ENCODE measurements around the gene UBE2G2.

UBE2G2 gene

GRCh38 chr21:44778094-44778493 is 23.5 kb downstream of the UBE2G2 start:
- TF ChIP-seq CSDC2 (CRISPR knock-in tag; IDR thresholded peaks at IDR 0.05) (no peak), GLIS3 (CRISPR knock-in tag; IDR thresholded peaks at IDR 0.05) (no peak)
- ATAC-seq, result no peak

- ATAC-seq, result no peak
- no peak for TF ChIP-seq ZNF70 (CRISPR knock-in tag; IDR thresholded peaks at IDR 0.05)
- no peak for TF ChIP-seq TOX (CRISPR knock-in tag; IDR thresholded peaks at IDR 0.05; ENCODE audit: borderline replicate concordance)
- TF ChIP-seq, protein P1, sequence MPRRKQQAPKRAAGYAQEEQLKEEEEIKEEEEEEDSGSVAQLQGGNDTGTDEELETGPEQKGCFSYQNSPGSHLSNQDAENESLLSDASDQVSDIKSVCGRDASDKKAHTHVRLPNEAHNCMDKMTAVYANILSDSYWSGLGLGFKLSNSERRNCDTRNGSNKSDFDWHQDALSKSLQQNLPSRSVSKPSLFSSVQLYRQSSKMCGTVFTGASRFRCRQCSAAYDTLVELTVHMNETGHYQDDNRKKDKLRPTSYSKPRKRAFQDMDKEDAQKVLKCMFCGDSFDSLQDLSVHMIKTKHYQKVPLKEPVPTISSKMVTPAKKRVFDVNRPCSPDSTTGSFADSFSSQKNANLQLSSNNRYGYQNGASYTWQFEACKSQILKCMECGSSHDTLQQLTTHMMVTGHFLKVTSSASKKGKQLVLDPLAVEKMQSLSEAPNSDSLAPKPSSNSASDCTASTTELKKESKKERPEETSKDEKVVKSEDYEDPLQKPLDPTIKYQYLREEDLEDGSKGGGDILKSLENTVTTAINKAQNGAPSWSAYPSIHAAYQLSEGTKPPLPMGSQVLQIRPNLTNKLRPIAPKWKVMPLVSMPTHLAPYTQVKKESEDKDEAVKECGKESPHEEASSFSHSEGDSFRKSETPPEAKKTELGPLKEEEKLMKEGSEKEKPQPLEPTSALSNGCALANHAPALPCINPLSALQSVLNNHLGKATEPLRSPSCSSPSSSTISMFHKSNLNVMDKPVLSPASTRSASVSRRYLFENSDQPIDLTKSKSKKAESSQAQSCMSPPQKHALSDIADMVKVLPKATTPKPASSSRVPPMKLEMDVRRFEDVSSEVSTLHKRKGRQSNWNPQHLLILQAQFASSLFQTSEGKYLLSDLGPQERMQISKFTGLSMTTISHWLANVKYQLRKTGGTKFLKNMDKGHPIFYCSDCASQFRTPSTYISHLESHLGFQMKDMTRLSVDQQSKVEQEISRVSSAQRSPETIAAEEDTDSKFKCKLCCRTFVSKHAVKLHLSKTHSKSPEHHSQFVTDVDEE (CRISPR knock-in tag; IDR thresholded peaks at IDR 0.05), result no peak
- TF ChIP-seq TCF4 (CRISPR knock-in tag; IDR thresholded peaks at IDR 0.05; ENCODE audit: borderline replicate concordance), result no peak
- no peak for TF ChIP-seq SNAI2 (CRISPR knock-in tag; IDR thresholded peaks at IDR 0.05)
- no peak for TF ChIP-seq CSRNP3 (CRISPR knock-in tag; IDR thresholded peaks at IDR 0.05)
- no peak for TF ChIP-seq PPARA (CRISPR knock-in tag; IDR thresholded peaks at IDR 0.05; ENCODE audit: borderline replicate concordance)
- no peak for TF ChIP-seq PATZ1 (CRISPR knock-in tag; IDR thresholded peaks at IDR 0.05; ENCODE audit: borderline replicate concordance)
- TF ChIP-seq, protein P2, sequence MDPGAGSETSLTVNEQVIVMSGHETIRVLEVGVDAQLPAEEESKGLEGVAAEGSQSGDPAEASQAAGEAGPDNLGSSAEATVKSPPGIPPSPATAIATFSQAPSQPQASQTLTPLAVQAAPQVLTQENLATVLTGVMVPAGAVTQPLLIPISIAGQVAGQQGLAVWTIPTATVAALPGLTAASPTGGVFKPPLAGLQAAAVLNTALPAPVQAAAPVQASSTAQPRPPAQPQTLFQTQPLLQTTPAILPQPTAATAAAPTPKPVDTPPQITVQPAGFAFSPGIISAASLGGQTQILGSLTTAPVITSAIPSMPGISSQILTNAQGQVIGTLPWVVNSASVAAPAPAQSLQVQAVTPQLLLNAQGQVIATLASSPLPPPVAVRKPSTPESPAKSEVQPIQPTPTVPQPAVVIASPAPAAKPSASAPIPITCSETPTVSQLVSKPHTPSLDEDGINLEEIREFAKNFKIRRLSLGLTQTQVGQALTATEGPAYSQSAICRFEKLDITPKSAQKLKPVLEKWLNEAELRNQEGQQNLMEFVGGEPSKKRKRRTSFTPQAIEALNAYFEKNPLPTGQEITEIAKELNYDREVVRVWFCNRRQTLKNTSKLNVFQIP (CRISPR knock-in tag; IDR thresholded peaks at IDR 0.05; ENCODE audit: borderline replicate concordance, low read depth), result no peak
- TF ChIP-seq CSDC2 (CRISPR knock-in tag; IDR thresholded peaks at IDR 0.05), result no peak
- TF ChIP-seq ARNTL (CRISPR knock-in tag; IDR thresholded peaks at IDR 0.05; ENCODE audit: borderline replicate concordance, low read depth), result no peak
- TF ChIP-seq ZFP30 (CRISPR knock-in tag; IDR thresholded peaks at IDR 0.05), result no peak
- TF ChIP-seq ZC3H10 (CRISPR knock-in tag; IDR thresholded peaks at IDR 0.05), result no peak
- TF ChIP-seq GLIS3 (CRISPR knock-in tag; IDR thresholded peaks at IDR 0.05), result no peak
- TF ChIP-seq, protein P3, sequence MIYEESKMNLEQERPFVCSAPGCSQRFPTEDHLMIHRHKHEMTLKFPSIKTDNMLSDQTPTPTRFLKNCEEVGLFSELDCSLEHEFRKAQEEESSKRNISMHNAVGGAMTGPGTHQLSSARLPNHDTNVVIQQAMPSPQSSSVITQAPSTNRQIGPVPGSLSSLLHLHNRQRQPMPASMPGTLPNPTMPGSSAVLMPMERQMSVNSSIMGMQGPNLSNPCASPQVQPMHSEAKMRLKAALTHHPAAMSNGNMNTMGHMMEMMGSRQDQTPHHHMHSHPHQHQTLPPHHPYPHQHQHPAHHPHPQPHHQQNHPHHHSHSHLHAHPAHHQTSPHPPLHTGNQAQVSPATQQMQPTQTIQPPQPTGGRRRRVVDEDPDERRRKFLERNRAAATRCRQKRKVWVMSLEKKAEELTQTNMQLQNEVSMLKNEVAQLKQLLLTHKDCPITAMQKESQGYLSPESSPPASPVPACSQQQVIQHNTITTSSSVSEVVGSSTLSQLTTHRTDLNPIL (CRISPR knock-in tag; IDR thresholded peaks at IDR 0.05; ENCODE audit: low read depth), result no peak
- TF ChIP-seq ZNF565 (CRISPR knock-in tag; conservative IDR thresholded peaks at IDR 0.05; ENCODE audit: low read depth), result no peak
- TF ChIP-seq OSR1 (CRISPR knock-in tag; IDR thresholded peaks at IDR 0.05), result no peak
- no peak for TF ChIP-seq ZNF8 (CRISPR knock-in tag; IDR thresholded peaks at IDR 0.05)
- no peak for TF ChIP-seq BACH2 (CRISPR knock-in tag; IDR thresholded peaks at IDR 0.05; ENCODE audit: borderline replicate concordance)
- TF ChIP-seq ISL1 (CRISPR knock-in tag; IDR thresholded peaks at IDR 0.05), result no peak
Observed at GRCh38 chr21:44774972-44775371, 26.6 kb downstream of the UBE2G2 start.

GRCh38 chr21:44773291-44773932 is 28.2 kb downstream of the UBE2G2 start:
- ATAC-seq, result no peak
- no peak for TF ChIP-seq PPARA (CRISPR knock-in tag; IDR thresholded peaks at IDR 0.05; ENCODE audit: borderline replicate concordance)
- TF ChIP-seq TCF4 (CRISPR knock-in tag; IDR thresholded peaks at IDR 0.05; ENCODE audit: borderline replicate concordance), result 0 out of 2 replicates have a peak, but pooled peaks have one; percentile 29
- TF ChIP-seq ESRRG (CRISPR knock-in tag; IDR thresholded peaks at IDR 0.05), result no peak

Measured in SK-N-SH treated with all-trans-retinoic acid at 6 μM for 48 hours (cell line).